Measurements from ENCODE around the gene LRRC74B. TPM values are rescaled to one million over a fixed set of nuclear protein-coding genes. Genes with fewer than 3 reads are reported as not detected.

The LRRC74B gene
- total RNA-seq, 1 experiment from 2014 or later, result not detected

DNA sequence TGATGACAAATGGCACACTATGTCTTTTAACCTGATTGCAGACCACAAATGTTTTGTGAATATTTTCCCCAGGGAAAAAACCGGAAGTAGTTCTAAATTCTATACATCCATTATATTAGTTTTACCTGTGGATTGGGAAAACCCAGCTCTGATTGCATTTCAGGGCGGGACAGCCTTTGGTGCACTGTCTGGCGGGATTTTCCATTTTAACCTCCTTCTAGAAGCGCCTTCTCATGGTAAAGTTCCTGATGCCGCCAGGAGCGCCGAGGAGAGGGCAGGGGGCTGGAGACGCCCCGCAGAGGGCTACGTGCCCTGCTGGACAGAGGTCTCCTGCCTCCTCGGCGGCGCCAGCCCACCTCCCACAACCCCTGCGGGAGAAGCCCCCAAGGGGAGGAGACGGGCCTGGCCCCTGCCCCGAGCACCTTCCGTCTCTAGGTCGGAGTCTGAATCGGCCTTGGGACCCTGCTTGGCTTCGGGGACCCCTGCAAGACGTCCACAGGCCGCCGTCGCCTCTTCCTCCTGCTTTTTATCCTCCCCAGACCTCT, 32.0 kb upstream of the LRRC74B start:
- DNase-seq (ENCODE audit: low read depth), result no peak

- peak; percentile 82 for DNase-seq (ENCODE audit: low read depth)
Measured at GRCh38 chr22:21014202-21014725, 31.5 kb upstream of the LRRC74B start.

DNA sequence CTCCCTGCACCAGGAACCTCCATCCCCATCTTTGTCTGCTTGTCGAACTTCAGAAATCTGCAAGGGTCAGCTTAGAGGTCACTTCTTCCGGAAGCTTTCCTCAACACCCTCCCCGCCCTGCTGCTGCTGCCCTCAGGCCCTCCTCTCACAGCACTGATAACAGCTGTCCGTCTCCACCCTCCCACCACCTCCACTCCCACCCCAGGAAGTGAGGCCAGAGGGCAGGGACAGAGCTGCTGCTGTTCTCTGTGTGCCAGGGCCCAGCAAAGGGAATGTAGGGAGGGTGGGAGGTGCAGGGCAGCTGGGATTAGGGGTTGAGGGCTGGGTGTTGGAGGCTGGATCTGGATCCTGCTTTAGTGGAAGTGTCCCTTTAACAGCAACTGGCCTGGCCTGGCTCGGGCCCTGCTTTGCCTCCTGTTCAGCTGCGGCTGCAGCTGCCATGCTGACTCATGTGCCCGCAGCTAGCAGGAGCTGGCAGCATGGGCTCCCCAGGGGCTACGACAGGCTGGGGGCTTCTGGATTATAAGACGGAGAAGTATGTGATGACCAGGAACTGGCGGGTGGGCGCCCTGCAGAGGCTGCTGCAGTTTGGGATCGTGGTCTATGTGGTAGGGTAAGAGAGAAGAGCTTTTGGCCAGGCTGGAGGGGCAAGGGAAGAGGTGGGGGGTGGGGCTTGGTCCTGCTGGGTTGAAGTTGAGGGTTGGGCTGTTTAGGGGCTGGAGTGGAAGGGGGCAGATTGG, 30.9 kb upstream of the LRRC74B start, which contains the start of gene P2RX6:
P2RX6 (plus strand) TSS at position 440 of the 740 bp plus-strand sequence; CDS start at position 450, 10 bp downstream.
- DNase-seq (ENCODE audit: low read depth), result peak; percentile 63

DNA sequence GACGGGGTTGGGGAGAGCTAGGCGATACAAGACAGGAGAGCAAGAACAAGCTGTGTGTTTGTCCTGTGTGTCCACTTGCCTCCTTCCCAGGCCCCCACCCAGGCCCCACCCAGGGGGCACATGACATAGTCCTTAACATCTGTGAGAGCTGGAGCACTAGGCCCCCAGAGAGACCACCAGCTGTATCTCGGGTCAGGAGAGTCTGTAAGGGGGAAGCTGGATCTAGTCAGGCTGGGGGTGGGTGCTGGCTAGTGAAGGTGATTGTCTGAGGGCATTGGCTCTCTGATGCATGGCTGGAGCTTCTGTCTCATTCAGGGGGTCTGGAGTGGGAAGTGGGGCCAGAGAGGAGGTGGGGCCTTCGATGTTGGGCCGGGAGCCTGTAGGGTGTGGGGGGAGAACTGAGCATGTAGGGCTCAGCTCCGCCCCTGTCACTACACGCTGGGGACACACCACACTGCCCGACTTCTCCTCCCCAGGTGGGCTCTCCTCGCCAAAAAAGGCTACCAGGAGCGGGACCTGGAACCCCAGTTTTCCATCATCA, 30.2 kb upstream of the LRRC74B start:
- no peak for DNase-seq (ENCODE audit: low read depth)

- DNase-seq (ENCODE audit: low read depth), result no peak
Measured at GRCh38 chr22:21016644-21017420, 28.9 kb upstream of the LRRC74B start.

- no peak for DNase-seq (ENCODE audit: low read depth)
Measured at GRCh38 chr22:21018314-21018713, 27.4 kb upstream of the LRRC74B start.

DNA sequence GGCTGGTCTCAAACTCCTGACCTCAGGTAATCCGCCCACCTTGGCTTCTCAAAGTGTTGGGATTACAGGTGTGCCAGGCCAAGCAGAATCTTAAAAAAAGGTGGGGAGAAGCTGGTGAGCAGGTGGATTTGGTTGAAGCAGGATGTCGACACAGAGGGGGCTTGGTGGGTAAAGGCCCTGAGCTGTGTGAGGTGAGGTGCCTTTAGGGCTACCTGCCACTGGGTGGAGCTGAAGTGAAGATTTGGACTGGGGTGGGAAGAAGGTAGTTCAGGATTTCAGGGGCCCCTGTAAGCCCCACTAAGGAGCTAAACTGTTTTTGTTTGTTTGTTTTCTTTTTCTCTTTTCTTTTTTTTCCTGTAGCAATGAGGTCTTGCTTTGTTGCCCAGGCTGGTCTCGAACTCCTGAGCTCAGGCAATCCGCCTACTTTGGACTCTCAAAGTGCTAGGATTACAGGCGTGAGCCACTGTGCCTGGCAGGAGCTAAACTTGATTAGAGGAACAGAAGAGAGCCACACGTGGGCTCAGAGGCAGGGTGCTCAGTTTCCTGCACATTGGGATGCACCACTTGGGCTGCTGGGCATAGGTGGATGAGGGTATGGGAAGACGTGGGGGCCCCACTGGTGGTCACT, 24.8 kb upstream of the LRRC74B start:
- no peak for DNase-seq (ENCODE audit: low read depth)

DNA sequence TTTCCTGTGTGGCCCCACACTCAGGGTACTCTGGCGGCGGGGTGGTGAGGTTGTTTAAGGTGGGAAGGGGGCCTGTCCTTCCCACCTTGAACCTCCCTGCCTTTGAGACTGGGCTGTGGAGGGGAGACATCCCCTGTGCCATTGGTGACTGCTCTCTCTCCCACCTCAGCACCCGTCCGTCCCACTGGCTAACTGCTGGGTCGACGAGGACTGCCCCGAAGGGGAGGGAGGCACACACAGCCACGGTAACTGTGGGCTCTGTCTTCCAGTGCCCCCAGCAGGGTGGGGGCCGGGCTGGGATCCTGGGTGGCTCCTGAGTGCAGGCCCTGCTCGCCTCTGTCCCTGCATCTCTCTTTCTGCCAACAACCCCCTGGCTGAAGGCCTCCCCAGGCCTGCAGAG, 23.2 kb upstream of the LRRC74B start:
- DNase-seq (ENCODE audit: low read depth), result no peak

DNA sequence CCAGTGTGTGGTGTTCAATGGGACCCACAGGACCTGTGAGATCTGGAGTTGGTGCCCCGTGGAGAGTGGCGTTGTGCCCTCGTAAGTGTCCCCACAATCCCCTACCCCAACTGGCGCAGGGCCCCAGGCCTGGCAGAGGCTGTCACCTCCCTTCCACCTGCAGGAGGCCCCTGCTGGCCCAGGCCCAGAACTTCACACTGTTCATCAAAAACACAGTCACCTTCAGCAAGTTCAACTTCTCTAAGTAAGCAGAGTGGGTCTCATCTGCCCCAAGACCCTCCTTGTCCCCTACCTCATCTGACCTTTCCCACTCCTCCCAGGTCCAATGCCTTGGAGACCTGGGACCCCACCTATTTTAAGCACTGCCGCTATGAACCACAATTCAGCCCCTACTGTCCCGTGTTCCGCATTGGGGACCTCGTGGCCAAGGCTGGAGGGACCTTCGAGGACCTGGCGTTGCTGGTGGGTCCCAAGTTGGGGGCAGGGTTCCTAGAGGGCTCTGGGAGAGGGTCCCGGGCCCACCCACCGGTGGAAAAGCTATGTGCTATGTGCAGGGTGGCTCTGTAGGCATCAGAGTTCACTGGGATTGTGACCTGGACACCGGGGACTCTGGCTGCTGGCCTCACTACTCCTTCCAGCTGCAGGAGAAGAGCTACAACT, 22.7 kb upstream of the LRRC74B start:
- DNase-seq (ENCODE audit: low read depth), result no peak

GRCh38 chr22:21025266-21025665, 20.5 kb upstream of the LRRC74B start:
- DNase-seq (ENCODE audit: low read depth), result no peak

GRCh38 chr22:21025763-21026755, 19.7 kb upstream of the LRRC74B start:
- DNase-seq (ENCODE audit: low read depth), result no peak

- DNase-seq (ENCODE audit: low read depth), result no peak
Measured at GRCh38 chr22:21026783-21027692, 18.7 kb upstream of the LRRC74B start.

DNA sequence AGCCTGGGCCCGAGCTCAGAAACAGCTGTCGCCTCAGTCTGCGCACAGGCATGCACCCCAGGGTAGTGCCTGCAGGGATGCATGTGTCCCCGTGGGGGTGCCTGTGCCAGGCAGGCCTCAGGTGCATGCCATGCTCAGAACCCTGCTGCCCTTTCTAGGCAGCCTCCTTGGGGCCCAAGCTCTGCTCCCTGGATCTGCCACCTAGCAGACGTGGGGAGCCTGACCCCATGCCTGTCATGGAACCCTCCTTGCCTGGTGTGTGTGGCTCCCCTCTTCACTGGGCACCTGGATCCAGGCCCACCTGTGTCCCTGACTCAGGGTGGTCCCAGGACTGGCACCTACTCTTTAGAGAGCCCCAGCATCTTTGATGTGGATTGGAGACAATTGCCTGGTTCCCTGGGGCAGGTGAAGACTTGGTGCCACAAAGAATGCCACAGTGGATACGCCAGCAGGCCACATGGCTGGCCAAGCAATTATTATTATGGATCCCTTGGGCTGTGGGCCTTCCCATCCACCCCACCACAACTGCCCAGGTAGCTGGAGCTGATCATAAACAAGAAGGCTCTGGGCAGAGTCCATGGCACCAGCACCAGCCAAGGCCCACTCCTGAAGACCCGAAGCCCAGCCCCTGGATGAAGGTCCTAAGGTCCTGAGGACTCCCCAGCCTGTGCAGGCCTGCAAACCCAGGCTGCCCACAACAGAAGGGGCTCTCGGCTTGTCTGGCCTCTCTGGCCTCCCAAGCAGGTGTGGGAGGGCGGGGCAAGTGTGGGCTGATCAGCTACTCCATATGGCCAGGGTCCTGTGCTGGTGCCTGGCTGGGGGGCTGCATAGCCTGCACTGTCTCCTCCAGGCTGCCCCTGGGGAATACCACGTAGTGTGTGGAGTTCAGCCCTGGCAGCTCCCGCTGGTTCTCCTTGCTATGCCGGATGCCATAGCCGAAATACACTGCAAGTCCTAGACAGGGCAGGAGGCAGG, 17.2 kb upstream of the LRRC74B start:
- no peak for DNase-seq (ENCODE audit: low read depth)

DNA sequence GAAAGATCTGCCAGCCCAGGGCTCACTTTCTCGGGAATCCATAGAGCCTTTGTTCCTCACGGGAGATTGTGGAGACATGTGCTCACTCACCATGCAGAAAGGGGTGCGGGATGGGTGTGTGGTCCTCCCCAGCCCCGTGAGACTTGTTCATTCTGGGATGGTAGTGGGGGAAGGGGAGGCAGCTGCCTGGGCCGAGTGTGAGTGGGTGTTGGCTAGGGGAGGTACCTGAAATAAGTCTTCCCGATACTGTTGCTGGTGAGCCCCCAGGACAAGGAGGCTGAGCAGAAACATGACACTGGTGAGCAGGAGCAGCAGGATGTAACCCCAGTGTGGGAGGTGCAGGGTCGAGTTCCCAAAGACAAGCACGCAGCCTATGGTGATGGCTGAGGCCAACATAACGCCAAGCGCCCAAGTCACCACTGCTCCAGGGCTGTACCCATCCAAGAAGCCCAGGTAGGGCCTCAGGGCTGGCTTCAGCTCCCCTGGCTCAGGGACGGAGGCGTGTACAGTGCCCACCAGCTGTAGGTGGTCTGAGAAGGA, 16.2 kb upstream of the LRRC74B start:
- no peak for DNase-seq (ENCODE audit: low read depth)

DNA sequence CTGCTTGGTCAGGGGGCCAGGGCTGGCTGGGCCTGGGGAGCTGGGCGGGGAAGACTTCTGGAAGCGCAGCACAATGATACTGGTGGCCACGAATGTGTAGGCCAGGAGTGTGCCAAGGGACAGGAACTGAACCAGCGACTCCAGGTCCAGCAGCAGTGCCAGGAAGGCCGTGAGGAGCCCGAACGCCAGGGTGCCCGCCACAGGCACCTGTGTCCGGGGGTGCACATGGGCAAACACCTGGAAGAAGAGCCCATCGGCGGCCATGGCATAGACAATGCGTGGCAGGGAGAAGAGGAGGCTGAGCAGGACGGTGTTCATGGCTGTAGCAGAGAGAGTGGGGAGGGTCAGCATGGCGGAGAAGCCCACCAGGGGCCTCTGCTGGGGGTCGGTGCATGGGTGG, 15.7 kb upstream of the LRRC74B start:
- DNase-seq (ENCODE audit: low read depth), result no peak

DNA sequence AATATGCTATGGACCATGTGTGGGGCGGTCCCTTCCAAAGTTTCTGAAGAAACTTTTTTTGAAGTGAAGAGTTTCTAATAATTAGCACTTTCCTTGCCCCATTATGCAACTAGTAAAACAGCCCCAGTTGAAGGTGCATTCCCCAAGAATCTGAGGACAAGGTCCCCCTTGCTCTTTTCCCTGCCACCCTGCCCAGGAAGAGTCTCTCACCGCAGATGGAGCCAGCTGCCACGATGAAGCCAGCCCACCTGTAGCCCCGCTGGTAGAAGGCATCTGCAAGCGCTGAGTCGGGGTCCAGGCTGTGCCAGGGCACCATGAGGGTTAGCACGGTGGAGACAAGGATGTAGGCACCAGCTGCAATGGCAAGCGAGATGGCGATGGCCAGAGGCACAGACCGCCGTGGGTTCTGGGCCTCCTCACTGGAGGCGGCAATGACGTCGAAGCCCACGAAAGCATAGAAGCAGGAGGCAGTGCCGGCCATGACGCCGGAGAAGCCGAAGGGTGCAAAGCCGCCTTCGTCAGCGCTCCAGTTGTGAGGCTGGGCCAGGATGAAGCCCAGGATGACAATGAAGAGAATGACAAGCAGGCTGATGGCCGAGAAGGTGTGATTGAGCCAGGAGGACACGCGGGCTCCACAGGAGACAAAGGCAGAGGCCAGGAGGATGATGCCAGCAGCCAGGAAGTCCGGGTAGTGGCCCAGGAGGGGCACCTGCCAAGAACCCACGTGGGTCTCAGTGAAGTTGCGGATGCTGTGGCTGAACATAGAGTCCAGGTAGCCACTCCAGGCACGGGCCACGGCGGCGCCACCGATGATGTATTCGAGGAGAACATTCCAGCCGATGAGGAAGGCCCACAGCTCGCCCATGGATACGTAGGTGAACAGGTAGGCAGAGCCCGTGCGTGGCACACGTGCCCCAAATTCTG, 14.9 kb upstream of the LRRC74B start:
- no peak for DNase-seq (ENCODE audit: low read depth)
